Measurements from ENCODE around the gene FAM83G.

GRCh38 chr17:18980682-18981334 is 23.8 kb downstream of the FAM83G start:
- TF ChIP-seq, protein P1, sequence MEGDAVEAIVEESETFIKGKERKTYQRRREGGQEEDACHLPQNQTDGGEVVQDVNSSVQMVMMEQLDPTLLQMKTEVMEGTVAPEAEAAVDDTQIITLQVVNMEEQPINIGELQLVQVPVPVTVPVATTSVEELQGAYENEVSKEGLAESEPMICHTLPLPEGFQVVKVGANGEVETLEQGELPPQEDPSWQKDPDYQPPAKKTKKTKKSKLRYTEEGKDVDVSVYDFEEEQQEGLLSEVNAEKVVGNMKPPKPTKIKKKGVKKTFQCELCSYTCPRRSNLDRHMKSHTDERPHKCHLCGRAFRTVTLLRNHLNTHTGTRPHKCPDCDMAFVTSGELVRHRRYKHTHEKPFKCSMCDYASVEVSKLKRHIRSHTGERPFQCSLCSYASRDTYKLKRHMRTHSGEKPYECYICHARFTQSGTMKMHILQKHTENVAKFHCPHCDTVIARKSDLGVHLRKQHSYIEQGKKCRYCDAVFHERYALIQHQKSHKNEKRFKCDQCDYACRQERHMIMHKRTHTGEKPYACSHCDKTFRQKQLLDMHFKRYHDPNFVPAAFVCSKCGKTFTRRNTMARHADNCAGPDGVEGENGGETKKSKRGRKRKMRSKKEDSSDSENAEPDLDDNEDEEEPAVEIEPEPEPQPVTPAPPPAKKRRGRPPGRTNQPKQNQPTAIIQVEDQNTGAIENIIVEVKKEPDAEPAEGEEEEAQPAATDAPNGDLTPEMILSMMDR (IDR thresholded peaks at IDR 0.05; ENCODE audit: poor library complexity): no peak
- TF ChIP-seq EZH2 (IDR thresholded peaks at IDR 0.05; ENCODE audit: borderline replicate concordance) (no peak), EZH2phosphoT487 (IDR thresholded peaks at IDR 0.05; ENCODE audit: low read depth, severe bottlenecking, unreplicated experiment) (no peak)

Measured in hepatocyte (in vitro differentiated cells).